Liver (tissue), 9 donors: ENCODE measurements around the gene USP2. TPM values are rescaled to one million over a fixed set of nuclear protein-coding genes. Genes with fewer than 3 reads are reported as not detected.

Source experiments
- DNase-seq: peaks from one replicate; pipeline ENCODE4 v3.0.0-alpha.2; 2017; ENCODE audit warnings: low spot score
- H3K27ac ChIP-seq, 2 donors: one replicate each; pipeline ENCODE4 v1.7.0; 2013; ENCODE audit warnings: inconsistent platforms in 2 of 2, low read length in 2 of 2, control low read depth in 1 of 2, low read depth in 1 of 2, mild to moderate bottlenecking in 1 of 2
- H3K27me3 ChIP-seq, 4 donors: one replicate each; pipeline versions ENCODE4 v1.6.1 to v1.7.0; 2013; ENCODE audit warnings: low read length in 3 of 4, inconsistent platforms in 1 of 4, mild to moderate bottlenecking in 1 of 4, moderate library complexity in 1 of 4; ENCODE audit not compliant: control insufficient read depth in 4 of 4, insufficient read depth in 4 of 4
- H3K36me3 ChIP-seq, 4 donors: one replicate each; pipeline versions ENCODE4 v1.6.1 to v1.7.0; 2013; ENCODE audit warnings: low read length in 3 of 4, mild to moderate bottlenecking in 3 of 4, low read depth in 1 of 4, moderate library complexity in 1 of 4; ENCODE audit not compliant: control insufficient read depth in 4 of 4, insufficient read depth in 3 of 4
- H3K4me1 ChIP-seq, 4 donors: one replicate each; pipeline versions ENCODE4 v1.6.1 to v1.7.0; 2013; ENCODE audit warnings: low read length in 3 of 4, mild to moderate bottlenecking in 3 of 4, moderate library complexity in 1 of 4; ENCODE audit not compliant: control insufficient read depth in 4 of 4, insufficient read depth in 4 of 4
- H3K4me3 ChIP-seq, 3 donors: one replicate each; pipeline versions ENCODE4 v1.6.1 to v1.7.0; 2013; ENCODE audit warnings: low read length in 3 of 3, control low read depth in 1 of 3, low read depth in 1 of 3, mild to moderate bottlenecking in 1 of 3
- H3K9ac ChIP-seq, 2 donors: one replicate each; pipeline ENCODE4 v1.7.0; 2013; ENCODE audit warnings: low read length in 2 of 2, mild to moderate bottlenecking in 2 of 2, moderate library complexity in 2 of 2, control low read depth in 1 of 2, low read depth in 1 of 2
- H3K9me3 ChIP-seq, 4 donors: one replicate each; pipeline versions ENCODE4 v1.6.1 to v1.7.0; 2013; ENCODE audit warnings: low read length in 3 of 4; ENCODE audit not compliant: control insufficient read depth in 4 of 4
- EGR1 ChIP-seq, 2 donors: IDR thresholded peaks; 2 replicates each; pipeline ENCODE4 v1.6.1; 2016 to 2018; ENCODE audit warnings: antibody characterized with exemption in 2 of 2, low read depth in 2 of 2
- FOXA1 ChIP-seq: IDR thresholded peaks from 2 replicates; pipeline ENCODE4 v1.6.1; 2016; ENCODE audit warnings: antibody characterized with exemption
- FOXA2 ChIP-seq: IDR thresholded peaks from 2 replicates; pipeline ENCODE4 v1.6.1; 2016; ENCODE audit warnings: antibody characterized with exemption
- GABPA ChIP-seq, 2 donors: IDR thresholded peaks in 1 of 2; conservative IDR thresholded peaks in 1 of 2; 2 replicates each; pipeline ENCODE4 v1.6.1; 2016; ENCODE audit warnings: antibody characterized with exemption in 2 of 2, mild to moderate bottlenecking in 1 of 2, moderate library complexity in 1 of 2
- HNF4A ChIP-seq, 2 donors: conservative IDR thresholded peaks; 2 replicates each; pipeline ENCODE4 v1.6.1; 2016; ENCODE audit warnings: antibody characterized with exemption in 2 of 2, mild to moderate bottlenecking in 2 of 2
- HNF4G ChIP-seq: IDR thresholded peaks from 2 replicates; pipeline ENCODE4 v1.6.1; 2016; ENCODE audit warnings: antibody characterized with exemption
- JUND ChIP-seq, 2 donors: IDR thresholded peaks; 2 replicates each; pipeline ENCODE4 v1.6.1; 2016; ENCODE audit warnings: antibody characterized with exemption in 2 of 2
- MAX ChIP-seq: IDR thresholded peaks from 2 replicates; pipeline ENCODE4 v1.6.1; 2016; ENCODE audit warnings: antibody characterized with exemption
- NR2F2 ChIP-seq: IDR thresholded peaks from 2 replicates; pipeline ENCODE4 v1.6.1; 2016; ENCODE audit warnings: antibody characterized with exemption
- RAD21 ChIP-seq, 2 donors: IDR thresholded peaks; 2 replicates each; pipeline ENCODE4 v1.6.1; 2016; ENCODE audit warnings: antibody characterized with exemption in 2 of 2, mild to moderate bottlenecking in 2 of 2
- REST ChIP-seq: IDR thresholded peaks from 2 replicates; pipeline ENCODE4 v1.6.1; 2016; ENCODE audit warnings: antibody characterized with exemption, mild to moderate bottlenecking
- RXRA ChIP-seq, 2 donors: IDR thresholded peaks; 2 replicates each; pipeline ENCODE4 v1.6.1; 2017 to 2018; ENCODE audit warnings: antibody characterized with exemption in 2 of 2, mild to moderate bottlenecking in 1 of 2
- SP1 ChIP-seq: IDR thresholded peaks from 2 replicates; pipeline ENCODE4 v1.6.1; 2018; ENCODE audit warnings: antibody characterized with exemption, mild to moderate bottlenecking
- TAF1 ChIP-seq: conservative IDR thresholded peaks from 2 replicates; pipeline ENCODE4 v1.6.1; 2016; ENCODE audit warnings: antibody characterized with exemption, mild to moderate bottlenecking
- YY1 ChIP-seq: IDR thresholded peaks from 2 replicates; pipeline ENCODE4 v1.6.1; 2016; ENCODE audit warnings: antibody characterized with exemption, mild to moderate bottlenecking
- WGBS: extraction: QIAGEN DNeasy Blood & Tissue Kit; methylation state at CpG from one replicate; pipeline ENCODE4 v1.1.7; 2013; 5-methylcytosine and 5-hydroxymethylcytosine counted together
- polyA plus RNA-seq, 2 donors: library from polyadenylated mRNA; stranded (reverse) in 1 of 2; unstranded in 1 of 2; fragments of 200-250 nt in 1 of 2; fragments of >200 nt in 1 of 2; fragmentation: Nextera tagmentation in 1 of 2; extraction: Ambion mirVana in 1 of 2; gene quantifications; one replicate each; pipeline versions ENCODE4 v1.2.1 to v1.2.3, GENCODE V29; 2013 to 2015
- total RNA-seq, 2 donors: library from RNA; depleted of rRNA; stranded (reverse); fragments of >200 nt; gene quantifications; one replicate each; pipeline ENCODE4 v1.2.3, GENCODE V29; 2014
- TF ChIP-seq, protein P1 (sequence below): fragments of 150-350 bp; IDR thresholded peaks from 2 replicates; pipeline ENCODE4 v1.5.1; 2017; ENCODE audit warnings: improper control_type of control experiment, low read depth, low read length; ENCODE audit not compliant: missing input control
- TF ChIP-seq, protein P2 (sequence below): IDR thresholded peaks from 2 replicates; pipeline ENCODE4 v1.6.1; 2016; ENCODE audit warnings: antibody characterized with exemption
- donor health status: healthy.
- donor health status: healthy.
- donor health status: healthy.
- donor health status: healthy.
- donor health status: healthy.

USP2 gene
- total and polyA plus RNA-seq, 4 donors, result 0.65 to 4.4 (median 2.1) TPM

GRCh38 chr11:119371778-119372182 is 9.7 kb downstream of the USP2 start:
- Histone ChIP-seq H3K4me1 (peaks cover 20 to 82% (median 62%) of the 10 kb centered on the region in 4 donors), H3K27me3 (no peaks in the 10 kb centered on the region), H3K9ac (peak overlapping the region in 1 of 2 donors; percentile 7), H3K27ac (no peak overlapping the region), H3K9me3 (no peaks in the 10 kb centered on the region), H3K36me3 (no peaks in the 10 kb centered on the region), H3K4me3 (no peak overlapping the region)
- no peak for DNase-seq
- WGBS, result 52% methylated on average over 8 of the region's 8 CpGs
- no peak for TF ChIP-seq TAF1
- TF ChIP-seq MAX, result no peak
- TF ChIP-seq, protein P1, sequence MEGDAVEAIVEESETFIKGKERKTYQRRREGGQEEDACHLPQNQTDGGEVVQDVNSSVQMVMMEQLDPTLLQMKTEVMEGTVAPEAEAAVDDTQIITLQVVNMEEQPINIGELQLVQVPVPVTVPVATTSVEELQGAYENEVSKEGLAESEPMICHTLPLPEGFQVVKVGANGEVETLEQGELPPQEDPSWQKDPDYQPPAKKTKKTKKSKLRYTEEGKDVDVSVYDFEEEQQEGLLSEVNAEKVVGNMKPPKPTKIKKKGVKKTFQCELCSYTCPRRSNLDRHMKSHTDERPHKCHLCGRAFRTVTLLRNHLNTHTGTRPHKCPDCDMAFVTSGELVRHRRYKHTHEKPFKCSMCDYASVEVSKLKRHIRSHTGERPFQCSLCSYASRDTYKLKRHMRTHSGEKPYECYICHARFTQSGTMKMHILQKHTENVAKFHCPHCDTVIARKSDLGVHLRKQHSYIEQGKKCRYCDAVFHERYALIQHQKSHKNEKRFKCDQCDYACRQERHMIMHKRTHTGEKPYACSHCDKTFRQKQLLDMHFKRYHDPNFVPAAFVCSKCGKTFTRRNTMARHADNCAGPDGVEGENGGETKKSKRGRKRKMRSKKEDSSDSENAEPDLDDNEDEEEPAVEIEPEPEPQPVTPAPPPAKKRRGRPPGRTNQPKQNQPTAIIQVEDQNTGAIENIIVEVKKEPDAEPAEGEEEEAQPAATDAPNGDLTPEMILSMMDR, result peak; percentile 29
- no peak for TF ChIP-seq SP1
- peak; percentile 67 to 70 for TF ChIP-seq RAD21 (IDR thresholded peaks at IDR 0.05)
- TF ChIP-seq FOXA2, result no peak
- TF ChIP-seq, protein P2, sequence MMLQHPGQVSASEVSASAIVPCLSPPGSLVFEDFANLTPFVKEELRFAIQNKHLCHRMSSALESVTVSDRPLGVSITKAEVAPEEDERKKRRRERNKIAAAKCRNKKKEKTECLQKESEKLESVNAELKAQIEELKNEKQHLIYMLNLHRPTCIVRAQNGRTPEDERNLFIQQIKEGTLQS, result no peak
- TF ChIP-seq HNF4A (conservative IDR thresholded peaks at IDR 0.05), result no peak
- no peak for TF ChIP-seq GABPA (IDR thresholded peaks at IDR 0.05 in 1 of 2, conservative IDR thresholded peaks at IDR 0.05 in 1 of 2)
- TF ChIP-seq JUND (IDR thresholded peaks at IDR 0.05), result no peak
- no peak for TF ChIP-seq HNF4G
- TF ChIP-seq FOXA1, result no peak

DNA sequence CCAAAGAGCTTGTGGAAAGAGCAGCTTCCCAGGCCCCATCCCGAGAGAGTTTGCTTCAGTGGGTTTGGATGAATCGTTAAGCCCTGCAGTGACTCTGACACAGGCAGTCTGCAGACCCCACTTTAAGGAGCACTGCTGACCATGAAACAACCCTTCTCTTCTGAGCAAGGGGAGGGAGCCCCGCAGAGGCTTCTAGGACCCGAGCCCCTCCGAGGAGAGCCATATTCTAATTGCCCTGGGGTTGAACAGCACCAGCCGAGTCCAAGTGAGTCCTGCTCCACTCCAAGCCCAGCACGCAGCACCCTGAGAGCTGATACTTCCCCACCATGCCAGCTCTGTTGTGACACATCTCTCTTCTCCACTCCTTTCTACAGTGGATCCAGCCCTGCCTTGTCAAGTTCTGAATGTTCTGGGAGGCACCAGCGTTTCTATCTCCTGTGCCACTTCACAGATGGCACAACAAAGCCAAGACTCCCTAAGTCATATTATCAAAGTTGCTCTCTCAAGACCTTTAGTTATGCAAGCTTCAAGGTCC is 10.4 kb downstream of the USP2 start:
- peak overlapping the region; percentile 96 to 97 for H3K27ac ChIP-seq
- TF ChIP-seq FOXA2, result no peak
- TF ChIP-seq NR2F2, result no peak
- no peak for TF ChIP-seq MAX
- no peak for TF ChIP-seq GABPA (IDR thresholded peaks at IDR 0.05 in 1 of 2, conservative IDR thresholded peaks at IDR 0.05 in 1 of 2)
- no peak for TF ChIP-seq SP1
- no peaks in the 10 kb centered on the region for H3K9me3 ChIP-seq
- WGBS, result 81% methylated on average over 8 of the region's 8 CpGs
- H3K36me3 ChIP-seq, result no peaks in the 10 kb centered on the region
- H3K4me3 ChIP-seq, result no peak overlapping the region
- H3K27me3 ChIP-seq, result no peaks in the 10 kb centered on the region
- H3K9ac ChIP-seq, result peak overlapping the region; percentile 22 to 53
- no peak for DNase-seq
- peaks cover 22 to 84% (median 64%) of the 10 kb centered on the region in 4 donors for H3K4me1 ChIP-seq

DNA sequence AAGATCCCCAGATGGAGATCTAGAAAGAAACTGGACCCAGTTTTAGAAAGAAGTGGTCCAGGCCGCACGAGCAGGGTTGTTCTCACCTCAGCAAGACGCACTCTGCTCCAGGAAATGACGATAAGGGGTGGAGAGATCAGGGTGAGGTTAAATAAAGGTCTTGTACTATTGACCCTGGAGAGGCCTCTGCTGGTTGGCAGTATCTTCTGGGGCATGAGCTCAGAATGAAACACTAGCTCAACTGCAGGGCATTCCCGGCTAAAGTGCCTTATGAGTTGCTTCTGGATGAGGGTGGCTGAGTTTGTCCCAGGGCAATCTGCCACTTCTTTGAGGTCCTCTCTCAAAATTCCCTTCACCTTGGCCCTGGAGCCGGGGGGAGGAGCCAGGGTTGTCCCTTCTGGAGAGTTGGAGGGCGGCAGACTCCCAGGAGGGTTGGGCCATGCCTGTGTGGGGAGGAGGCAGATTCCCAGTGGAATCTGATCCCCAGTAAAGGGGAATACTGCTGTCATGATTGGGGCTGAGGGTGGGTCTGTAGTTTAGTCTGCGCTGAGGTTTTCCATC is 10.9 kb downstream of the USP2 start:
- Histone ChIP-seq H3K36me3 (no peaks in the 10 kb centered on the region), H3K27ac (peak overlapping the region; percentile 96 to 97), H3K9me3 (no peaks in the 10 kb centered on the region), H3K4me1 (peaks cover 17 to 80% (median 60%) of the 10 kb centered on the region in 4 donors), H3K4me3 (no peak overlapping the region), H3K27me3 (no peaks in the 10 kb centered on the region), H3K9ac (peak overlapping the region; percentile 22 to 53)
- 27% methylated on average over 8 of the region's 8 CpGs for WGBS
- DNase-seq, result no peak
- TF ChIP-seq, protein P1, result no peak
- TF ChIP-seq RXRA (IDR thresholded peaks at IDR 0.05) (peak; percentile 98 to 99), GABPA (IDR thresholded peaks at IDR 0.05 in 1 of 2, conservative IDR thresholded peaks at IDR 0.05 in 1 of 2) (peak in 1 of 2 donors; percentile 80), EGR1 (IDR thresholded peaks at IDR 0.05; ENCODE audit: low read depth in 2 of 2) (no peak), RAD21 (IDR thresholded peaks at IDR 0.05) (peak; percentile 37 to 45), TAF1 (no peak), HNF4A (conservative IDR thresholded peaks at IDR 0.05) (peak; percentile 92 to 93), REST (peak; percentile 77), FOXA2 (peak; percentile 59), HNF4G (peak; percentile 65), SP1 (peak; percentile 91), YY1 (peak; percentile 24), NR2F2 (peak; percentile 95)
- TF ChIP-seq, protein P2, result peak; percentile 24
